ENCODE measurements around the gene NOS1AP.
A peak's percentile ranks its signal among the peaks of the same experiment; 100 is the strongest.

NOS1AP gene

GRCh38 chr1:162283657-162284056 is 214.2 kb downstream of the NOS1AP start:
- TF ChIP-seq, protein P1, sequence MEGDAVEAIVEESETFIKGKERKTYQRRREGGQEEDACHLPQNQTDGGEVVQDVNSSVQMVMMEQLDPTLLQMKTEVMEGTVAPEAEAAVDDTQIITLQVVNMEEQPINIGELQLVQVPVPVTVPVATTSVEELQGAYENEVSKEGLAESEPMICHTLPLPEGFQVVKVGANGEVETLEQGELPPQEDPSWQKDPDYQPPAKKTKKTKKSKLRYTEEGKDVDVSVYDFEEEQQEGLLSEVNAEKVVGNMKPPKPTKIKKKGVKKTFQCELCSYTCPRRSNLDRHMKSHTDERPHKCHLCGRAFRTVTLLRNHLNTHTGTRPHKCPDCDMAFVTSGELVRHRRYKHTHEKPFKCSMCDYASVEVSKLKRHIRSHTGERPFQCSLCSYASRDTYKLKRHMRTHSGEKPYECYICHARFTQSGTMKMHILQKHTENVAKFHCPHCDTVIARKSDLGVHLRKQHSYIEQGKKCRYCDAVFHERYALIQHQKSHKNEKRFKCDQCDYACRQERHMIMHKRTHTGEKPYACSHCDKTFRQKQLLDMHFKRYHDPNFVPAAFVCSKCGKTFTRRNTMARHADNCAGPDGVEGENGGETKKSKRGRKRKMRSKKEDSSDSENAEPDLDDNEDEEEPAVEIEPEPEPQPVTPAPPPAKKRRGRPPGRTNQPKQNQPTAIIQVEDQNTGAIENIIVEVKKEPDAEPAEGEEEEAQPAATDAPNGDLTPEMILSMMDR (IDR thresholded peaks at IDR 0.05; ENCODE audit: control insufficient read depth, extremely low read depth, insufficient read depth) = no peak
- H3K4me3 ChIP-seq (ENCODE audit: low read depth, low read length) = no peak overlapping the region
- DNase-seq (ENCODE audit: low read depth) = no peak

GRCh38 chr1:162284206-162284955 is 214.9 kb downstream of the NOS1AP start:
- peak overlapping the region; percentile 36 for H3K4me3 ChIP-seq (ENCODE audit: low read depth, low read length)
- DNase-seq (ENCODE audit: low read depth) = no peak
- TF ChIP-seq, protein P1 (IDR thresholded peaks at IDR 0.05; ENCODE audit: control insufficient read depth, extremely low read depth, insufficient read depth) = no peak

- H3K4me3 ChIP-seq (ENCODE audit: low read depth, low read length) = peak overlapping the region; percentile 36
- TF ChIP-seq, protein P1 (IDR thresholded peaks at IDR 0.05; ENCODE audit: control insufficient read depth, extremely low read depth, insufficient read depth) = no peak
- peak; percentile 99 for DNase-seq (ENCODE audit: low read depth)
These were observed 215.7 kb downstream of the NOS1AP start for GRCh38 chr1:162285149-162285561.

DNA sequence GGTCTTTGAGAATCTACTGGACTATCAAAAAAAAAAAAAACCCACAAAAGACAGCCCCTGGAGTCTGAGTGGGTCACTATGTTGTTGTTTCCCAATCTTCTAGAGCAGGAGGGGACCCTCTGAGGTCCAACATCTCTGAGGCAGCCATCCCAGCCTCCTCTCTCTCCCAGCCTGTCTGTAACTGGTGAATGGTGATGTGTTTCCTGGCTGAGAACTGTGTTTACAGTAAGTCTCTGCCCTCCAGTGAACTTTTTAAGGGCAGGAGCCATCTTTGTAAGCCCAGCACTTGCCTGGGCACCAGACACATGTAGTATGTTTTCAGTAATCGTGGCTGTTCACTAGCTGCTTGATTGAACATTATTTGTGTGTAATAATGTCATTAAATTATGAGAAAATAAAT is 221.5 kb downstream of the NOS1AP start:
- no peak overlapping the region for H3K4me3 ChIP-seq (ENCODE audit: low read depth, low read length)
- TF ChIP-seq, protein P1 (IDR thresholded peaks at IDR 0.05; ENCODE audit: control insufficient read depth, extremely low read depth, insufficient read depth) = no peak
- no peak for DNase-seq (ENCODE audit: low read depth)

GRCh38 chr1:162292422-162292849 is 222.9 kb downstream of the NOS1AP start:
- no peak overlapping the region for H3K4me3 ChIP-seq (ENCODE audit: low read depth, low read length)
- TF ChIP-seq, protein P1 (IDR thresholded peaks at IDR 0.05; ENCODE audit: control insufficient read depth, extremely low read depth, insufficient read depth) = no peak
- DNase-seq (ENCODE audit: low read depth) = no peak

DNA sequence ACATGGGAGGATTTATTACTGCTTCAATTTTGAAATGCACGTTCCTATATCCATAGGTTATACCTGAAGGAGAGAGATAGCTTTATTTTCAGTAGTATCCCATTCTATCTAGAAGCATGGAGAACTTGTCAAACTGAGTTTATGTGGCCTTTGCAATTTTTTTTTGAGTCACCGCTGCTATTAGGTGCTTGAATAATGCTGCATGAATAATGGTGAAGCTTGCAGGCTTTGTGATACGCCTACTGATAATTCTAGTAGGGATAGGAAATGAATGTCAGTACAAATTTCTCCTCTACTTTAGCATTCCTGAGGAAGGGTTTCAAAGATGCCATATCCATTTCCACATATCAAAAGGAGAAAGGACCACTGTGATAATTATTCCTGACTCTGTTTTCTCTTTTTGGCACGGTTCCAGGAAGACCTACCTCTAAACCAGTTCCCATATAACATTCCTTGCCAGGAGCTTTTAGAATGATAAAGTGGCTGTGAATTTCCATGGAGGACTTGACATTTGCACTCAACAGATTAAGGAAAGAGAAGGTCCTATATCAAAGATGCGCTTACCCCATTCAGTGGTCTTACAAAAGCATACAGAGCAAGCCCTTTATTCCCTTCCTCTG is 223.7 kb downstream of the NOS1AP start:
- TF ChIP-seq, protein P1 (IDR thresholded peaks at IDR 0.05; ENCODE audit: control insufficient read depth, extremely low read depth, insufficient read depth) = no peak
- H3K4me3 ChIP-seq (ENCODE audit: low read depth, low read length) = no peak overlapping the region
- DNase-seq (ENCODE audit: low read depth) = no peak
